HCT116 (cell line): ENCODE results near the gene EIF1AD. TPM values are rescaled to one million over a fixed set of nuclear protein-coding genes. Genes with fewer than 3 reads are reported as not detected.
A peak's percentile ranks its signal among the peaks of the same experiment; 100 is the strongest.

Experiments used
- ATAC-seq: fragments of 200-7000 bp; cut with Tn5 transposase; 2 replicates; pipeline ENCODE4 v1.9.1; 2020; ENCODE audit warnings: mild to moderate bottlenecking, moderate library complexity
- Bru-seq: library from RNA; stranded (reverse); fragments of 400-500 nt; gene quantifications from one replicate; lab custom pipeline; 2021; lab: Mats Ljungman, UMichigan
- BruChase-seq, 2 experiments: library from RNA; stranded (reverse); fragments of 400-500 nt; gene quantifications; one replicate each; lab custom pipeline; 2021; lab: Mats Ljungman, UMichigan
- BruUV-seq: library from RNA; stranded (reverse); fragments of 400-500 nt; replicated peaks from 2 replicates; lab custom pipeline; 2021; lab: Mats Ljungman, UMichigan
- CTCF ChIA-PET: fragments of 300-600 bp; sonication (Branson Sonifier 250); formaldehyde crosslinking; loops from one replicate; lab custom pipeline; 2021; ENCODE audit warnings: antibody characterized with exemption; lab: Charles Lee
- POLR2A ChIA-PET: fragments of 300-600, 350-600 bp; sonication (Branson Sonifier 250); formaldehyde crosslinking; loops from one replicate; lab custom pipeline; 2021; ENCODE audit warnings: antibody characterized with exemption; lab: Charles Lee
- RAD21 ChIA-PET, 2 experiments: fragments of 300-600 bp; sonication (Branson Sonifier 250); formaldehyde crosslinking; loops; one replicate each; lab custom pipeline; 2023; ENCODE audit warnings: low total read pairs in 2 of 2; ENCODE audit not compliant: uncharacterized antibody in 2 of 2, unreplicated experiment in 2 of 2, low non-redundant PET in 1 of 2; lab: Charles Lee
- DNase-seq: peaks from one replicate; pipeline ENCODE4 v3.0.0-alpha.2; 2010; ENCODE audit warnings: low read depth, low spot score
- H2AFZ ChIP-seq: fragments of 200-600 bp; shearing (Covaris generic), sonication (generic); 2 replicates; pipeline ENCODE4 v1.6.1; 2017; ENCODE audit warnings: low read depth, mixed run types, mixed read lengths, antibody characterized with exemption, low read length; ENCODE audit not compliant: poor library complexity, severe bottlenecking
- H3K27ac ChIP-seq: 2 replicates; pipeline ENCODE4 v1.5.1; 2012; ENCODE audit warnings: low read depth, low read length
- H3K27me3 ChIP-seq: fragments of 200-600 bp; sonication (generic); 2 replicates; pipeline ENCODE4 v1.6.1; 2016; ENCODE audit warnings: mixed run types, low read length, mixed read lengths; ENCODE audit not compliant: insufficient read depth
- H3K36me3 ChIP-seq, 2 experiments: fragments of 200-500 bp in 1 of 2; fragments of 200-600 bp in 1 of 2; sonication (Bioruptor generic) in 1 of 2; sonication (generic) in 1 of 2; 2 replicates each; pipeline versions ENCODE4 v1.5.1 to v1.6.1; 2014 to 2016; ENCODE audit warnings: low read length in 2 of 2, inconsistent platforms in 1 of 2, mixed read lengths in 1 of 2, mixed run types in 1 of 2; ENCODE audit not compliant: insufficient read depth in 2 of 2, control insufficient read depth in 1 of 2
- H3K4me1 ChIP-seq, 2 experiments: fragments of 200-600 bp in 1 of 2; sonication (generic) in 1 of 2; 2 replicates each; pipeline versions ENCODE4 v1.5.1 to v1.6.1; 2012 to 2017; ENCODE audit warnings: low read length in 2 of 2, inconsistent platforms in 1 of 2, mild to moderate bottlenecking in 1 of 2, mixed read lengths in 1 of 2, mixed run types in 1 of 2, moderate library complexity in 1 of 2; ENCODE audit not compliant: insufficient read depth in 2 of 2, control insufficient read depth in 1 of 2
- H3K4me2 ChIP-seq: fragments of 200-600 bp; sonication (generic); 2 replicates; pipeline ENCODE4 v1.6.1; 2017; ENCODE audit warnings: mixed run types, low read length, mixed read lengths
- H3K4me3 ChIP-seq, 2 experiments: fragments of 200-600 bp in 1 of 2; sonication (generic) in 1 of 2; replicated peaks in 1 of 2; 2 replicates each; pipeline ENCODE4 v1.5.1; 2011 to 2016; ENCODE audit warnings: low read length in 2 of 2, control low read depth in 1 of 2, low read depth in 1 of 2, mild to moderate bottlenecking in 1 of 2, mixed read lengths in 1 of 2, mixed run types in 1 of 2
- H3K79me2 ChIP-seq: fragments of 200-600 bp; sonication (generic); 2 replicates; pipeline ENCODE4 v1.6.1; 2017; ENCODE audit warnings: mild to moderate bottlenecking, mixed run types, low read length, moderate library complexity, mixed read lengths; ENCODE audit not compliant: insufficient read depth
- H3K9ac ChIP-seq: fragments of 200-600 bp; sonication (generic); 2 replicates; pipeline ENCODE4 v1.6.1; 2016; ENCODE audit warnings: low read length, mixed read lengths
- H3K9me2 ChIP-seq: fragments of 200-600 bp; sonication (generic), shearing (Covaris generic); 2 replicates; pipeline ENCODE4 v1.6.1; 2017; ENCODE audit warnings: mixed run types, mild to moderate bottlenecking, moderate library complexity; ENCODE audit not compliant: insufficient read depth
- H3K9me3 ChIP-seq, 2 experiments: fragments of 200-500 bp in 1 of 2; fragments of 200-600 bp in 1 of 2; sonication (Bioruptor generic) in 1 of 2; sonication (generic) in 1 of 2; 2 replicates each; pipeline ENCODE4 v1.6.1; 2014 to 2017; ENCODE audit warnings: low read length in 2 of 2, mixed read lengths in 2 of 2, inconsistent platforms in 1 of 2, low read depth in 1 of 2, mild to moderate bottlenecking in 1 of 2, mixed run types in 1 of 2, moderate library complexity in 1 of 2; ENCODE audit not compliant: control insufficient read depth in 1 of 2, insufficient read depth in 1 of 2
- H4K20me1 ChIP-seq: fragments of 200-600 bp; sonication (generic), shearing (Covaris generic); 2 replicates; pipeline ENCODE4 v1.6.1; 2017; ENCODE audit warnings: mixed run types, mild to moderate bottlenecking, moderate library complexity; ENCODE audit not compliant: insufficient read depth
- CBX3 ChIP-seq: IDR thresholded peaks from 2 replicates; pipeline ENCODE4 v1.6.1; 2012; ENCODE audit warnings: low read depth
- CTCF ChIP-seq, 3 experiments: fragments of 200-600 bp in 1 of 3; sonication (generic) in 1 of 3; IDR thresholded peaks in 2 of 3; conservative IDR thresholded peaks in 1 of 3; 2 replicates each; pipeline ENCODE4 v1.5.1; 2012 to 2017; ENCODE audit warnings: low read depth in 2 of 3, low read length in 2 of 3, antibody characterized with exemption in 1 of 3, borderline replicate concordance in 1 of 3, control low read depth in 1 of 3, mild to moderate bottlenecking in 1 of 3, mixed read lengths in 1 of 3, mixed run types in 1 of 3, moderate library complexity in 1 of 3; ENCODE audit not compliant: insufficient read depth in 1 of 3
- POLR2A ChIP-seq: IDR thresholded peaks from 2 replicates; pipeline ENCODE4 v1.7.0; 2011; ENCODE audit warnings: borderline replicate concordance; ENCODE audit not compliant: insufficient read depth, insufficient read length; ENCODE audit errors: extremely low read depth
- POLR2AphosphoS5 ChIP-seq: IDR thresholded peaks from 2 replicates; pipeline ENCODE4 v1.6.1; 2011; ENCODE audit warnings: mild to moderate bottlenecking, low read depth, low read length, moderate library complexity
- REST ChIP-seq: IDR thresholded peaks from 2 replicates; pipeline ENCODE4 v1.6.1; 2012; ENCODE audit warnings: low read depth
- SRF ChIP-seq: IDR thresholded peaks from 2 replicates; pipeline ENCODE4 v1.6.1; 2012; ENCODE audit warnings: low read depth
- TCF7L2 ChIP-seq: IDR thresholded peaks from 2 replicates; pipeline ENCODE4 v1.7.0; 2011; ENCODE audit warnings: borderline replicate concordance, inconsistent platforms; ENCODE audit not compliant: insufficient read depth, insufficient read length; ENCODE audit errors: extremely low read depth
- YY1 ChIP-seq: IDR thresholded peaks from 2 replicates; pipeline ENCODE4 v1.6.1; 2011; ENCODE audit warnings: low read length, low read depth, moderate library complexity, mild to moderate bottlenecking; ENCODE audit not compliant: insufficient replicate concordance; ENCODE audit errors: extremely low read depth
- ZBTB33 ChIP-seq: IDR thresholded peaks from 2 replicates; pipeline ENCODE4 v1.6.1; 2011; ENCODE audit warnings: mild to moderate bottlenecking, low read length, moderate library complexity; ENCODE audit not compliant: insufficient replicate concordance; ENCODE audit errors: extremely low read depth
- ZFX ChIP-seq: fragments of 450-650 bp; IDR thresholded peaks from 2 replicates; pipeline ENCODE4 v1.6.1; 2017
- intact Hi-C: fragments of 100-400 bp; cut with micrococcal nuclease; formaldehyde crosslinking; loops from 2 replicates; pipeline ENCODE4 v1.10.0; 2022
- long read RNA-seq: library from polyadenylated mRNA; unstranded; transcript quantifications from one replicate; pipeline ENCODE4 v2.0.0, GENCODE V29; 2021; ENCODE audit not compliant: unreplicated experiment
- polyA plus RNA-seq: library from polyadenylated mRNA; unstranded; fragments of >200 nt; gene quantifications from 2 replicates; pipeline ENCODE4 v1.2.1, GENCODE V29; 2012; ENCODE audit warnings: missing spikeins
- total RNA-seq: library from RNA; stranded (reverse); gene quantifications from one replicate; pipeline ENCODE4 v1.2.1, GENCODE V29; 2021; ENCODE audit not compliant: unreplicated experiment

The EIF1AD gene
- total RNA-seq = 45.5 TPM
- polyA plus RNA-seq = 35.5 and 36.8 TPM in 2 replicates
- percentile 87 among the genes with signal in this experiment for Bru-seq, nascent RNA
- BruChase-seq, experiment 1, labeled RNA remaining after a 6-hour chase = percentile 92 among the genes with signal in this experiment
- BruChase-seq, experiment 2, labeled RNA remaining after a 2-hour chase = percentile 98 among the genes with signal in this experiment
- long read RNA-seq, partial matches to known transcripts = 3 of 32 reads
- long read RNA-seq, other reads (novel, unspliced or antisense) = 17 of 32 reads

GRCh38 chr11:66001942-66002647, at the start of gene EIF1AD, which contains the start of gene BANF1:
EIF1AD (minus strand) TSS chr11:66002157; CDS start chr11:66000389, 1,768 bp downstream.
BANF1 (plus strand) TSS chr11:66002503; CDS start chr11:66003251, 748 bp downstream.
- Histone ChIP-seq H2AFZ (no peak within 1 kb of the TSS), H3K4me1 (peaks cover 12 to 37% of the 10 kb centered on the region in 2 experiments), H3K27ac (peak within 1 kb of the TSS; percentile 87), H3K27me3 (no peaks in the 10 kb centered on the region), H3K4me3 (peak within 1 kb of the TSS; percentile 98 to 100), H3K9me2 (no peaks in the 10 kb centered on the region), H3K36me3 (peaks cover 37 to 54% of the 10 kb centered on the region in 2 experiments), H3K4me2 (peak within 1 kb of the TSS; percentile 85), H4K20me1 (no peaks in the 10 kb centered on the region; the same call in 1 of the 2 replicates), H3K9me3 (no peaks in the 10 kb centered on the region), H3K79me2 (peaks cover 60% of the 10 kb centered on the region), H3K9ac (peak within 1 kb of the TSS; percentile 93)
- intact Hi-C loops = loop anchor here (1.0 kb wide), 4 partner anchors 9 to 142 kb away; partner anchors contain the start of genes MUS81 and SF3B2
- ChIA-PET CTCF (interaction anchor here (0.6 to 1.5 kb wide), 4 partner anchors 20 to 111 kb away, joined by 3 to 8 read pairs (median 4); partner anchors contain the start of genes CCDC85B and SF3B2), RAD21 (interaction anchor here in 1 of 2 experiments (1.0 kb wide), 1 partner anchor 50 kb away, joined by 4 read pairs; the partner anchor contains the start of gene SF3B2), POLR2A (interaction anchor here (0.8 to 1.6 kb wide), 8 partner anchors 10 to 143 kb away, joined by 3 to 17 read pairs (median 4); partner anchors contain the start of genes CST6, MUS81 and SF3B2)
- ATAC-seq (peak; percentile 83), DNase-seq (peak; percentile 99)
- no TSS peak for BruUV-seq
- TF ChIP-seq POLR2AphosphoS5 (peak; percentile 78; the same call in 1 of the 2 replicates), TCF7L2 (peak; percentile 40), CBX3 (no peak), SRF (no peak), CTCF (IDR thresholded peaks at IDR 0.05 in 2 of 3, conservative IDR thresholded peaks at IDR 0.05 in 1 of 3; ENCODE audit: borderline replicate concordance in 1 of 3, insufficient read depth in 1 of 3, low read depth in 2 of 3, low read length in 2 of 3) (no peak), POLR2A (peak; percentile 68), ZBTB33 (peak; percentile 89), REST (no peak), YY1 (peak; percentile 82), ZFX (peak; percentile 69)
